GM23248 (cell line): Measurements from ENCODE around the gene HCST.

ENCODE experiments used
- EZH2 ChIP-seq: fragments of 200-600 bp; sonication (generic); IDR thresholded peaks from 2 replicates; pipeline ENCODE4 v1.6.1; 2018; ENCODE audit warnings: antibody characterized with exemption, mild to moderate bottlenecking; ENCODE audit not compliant: insufficient read depth, poor library complexity, severe bottlenecking
- EZH2phosphoT487 ChIP-seq: fragments of 200-600 bp; sonication (generic); IDR thresholded peaks from 2 replicates; pipeline ENCODE4 v1.6.1; 2018; ENCODE audit warnings: antibody characterized with exemption, moderate library complexity, mild to moderate bottlenecking, low read depth; ENCODE audit not compliant: insufficient read depth

DNA sequence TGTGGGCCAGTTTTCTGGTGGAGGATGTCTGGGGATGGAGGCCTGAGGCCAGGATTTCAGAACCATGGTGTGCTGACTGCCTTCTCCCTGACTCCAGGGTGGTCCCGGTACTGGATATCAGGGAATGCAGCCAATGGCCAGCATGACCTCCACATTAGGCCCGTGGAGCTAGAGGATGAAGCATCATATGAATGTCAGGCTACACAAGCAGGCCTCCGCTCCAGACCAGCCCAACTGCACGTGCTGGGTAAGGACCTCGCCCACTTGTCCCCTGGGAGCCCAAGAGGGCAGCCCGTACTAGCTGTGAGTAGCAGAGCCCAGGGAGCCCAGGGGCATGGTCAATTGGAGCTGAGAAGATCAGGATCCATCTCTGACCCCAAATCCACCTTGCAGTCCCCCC, 44.0 kb upstream of the HCST start:
- TF ChIP-seq EZH2 (no peak), EZH2phosphoT487 (no peak)
